SK-N-SH (cell line): Measurements from ENCODE around the gene CUL1.

Experiments
- CTCF ChIP-seq: fragments of 200-600 bp; sonication (generic); IDR thresholded peaks from 2 replicates; pipeline ENCODE4 v1.6.1; 2017; ENCODE audit warnings: antibody characterized with exemption, mild to moderate bottlenecking, moderate library complexity
- FOXJ3 ChIP-seq: sonication (generic); formaldehyde crosslinking; IDR thresholded peaks from 2 replicates; pipeline ENCODE4 v1.5.1; 2020; ENCODE audit warnings: mild to moderate bottlenecking, missing genetic modification reagents
- IRF3 ChIP-seq: fragments of 150-350 bp; IDR thresholded peaks from 2 replicates; pipeline ENCODE4 v1.6.1; 2016; ENCODE audit warnings: mild to moderate bottlenecking, low read depth, low read length
- NRF1 ChIP-seq: IDR thresholded peaks from 2 replicates; pipeline ENCODE4 v1.6.1; 2012; ENCODE audit warnings: low read depth, mild to moderate bottlenecking, low read length
- POLR2AphosphoS5 ChIP-seq: IDR thresholded peaks from 2 replicates; pipeline ENCODE4 v1.6.1; 2012; ENCODE audit warnings: low read depth, low read length
- RAD21 ChIP-seq: IDR thresholded peaks from 2 replicates; pipeline ENCODE4 v1.6.1; 2012; ENCODE audit warnings: mild to moderate bottlenecking, low read length
- RCOR1 ChIP-seq: fragments of 150-350 bp; IDR thresholded peaks from 2 replicates; pipeline ENCODE4 v1.6.1; 2017; ENCODE audit warnings: antibody characterized with exemption, low read length
- RXRA ChIP-seq: IDR thresholded peaks from 2 replicates; pipeline ENCODE4 v1.4.0; 2012; ENCODE audit warnings: low read depth, mild to moderate bottlenecking, borderline replicate concordance
- SMC3 ChIP-seq: IDR thresholded peaks from 2 replicates; pipeline ENCODE4 v1.6.1; 2012; ENCODE audit warnings: low read depth, low read length, improper control_type of control experiment
- TAF1 ChIP-seq: IDR thresholded peaks from 2 replicates; pipeline ENCODE4 v1.6.1; 2012; ENCODE audit warnings: low read depth, mild to moderate bottlenecking, low read length, moderate library complexity, borderline replicate concordance
- YY1 ChIP-seq: IDR thresholded peaks from 2 replicates; pipeline ENCODE4 v1.4.0; 2012; ENCODE audit warnings: low read depth, mild to moderate bottlenecking

GRCh38 chr7:148721390-148721789 lies 22.7 kb downstream of the CUL1 start:
- no peak for TF ChIP-seq POLR2AphosphoS5
- TF ChIP-seq IRF3: no peak
- TF ChIP-seq NRF1: no peak
- TF ChIP-seq RXRA: no peak
- TF ChIP-seq RAD21: no peak
- TF ChIP-seq RCOR1: no peak
- no peak for TF ChIP-seq TAF1
- TF ChIP-seq CTCF: no peak
- no peak for TF ChIP-seq SMC3
- TF ChIP-seq YY1: no peak
- TF ChIP-seq FOXJ3 (CRISPR knock-in tag): no peak
